MM.1S (cell line): ENCODE data around the gene PLXNB1.

Experiments used
- DNase-seq: peaks from one replicate; pipeline ENCODE4 v3.0.0-alpha.2; 2015
- H2AFZ ChIP-seq: fragments of 300-600 bp; sonication (generic); 2 replicates; pipeline ENCODE4 v1.6.0; 2016; ENCODE audit warnings: antibody characterized with exemption, low read length
- H3F3A ChIP-seq: fragments of 300-600 bp; sonication (generic); 2 replicates; pipeline ENCODE4 v1.6.1; 2016; ENCODE audit warnings: mild to moderate bottlenecking, antibody characterized with exemption, low read length, moderate library complexity, mixed read lengths; ENCODE audit not compliant: insufficient read depth
- H3K27ac ChIP-seq: fragments of 300-600 bp; sonication (generic); 2 replicates; pipeline ENCODE4 v1.5.1; 2016; ENCODE audit warnings: mild to moderate bottlenecking, low read length
- H3K27me3 ChIP-seq: fragments of 300-600 bp; sonication (generic); replicated peaks from 2 replicates; pipeline ENCODE4 v1.6.0; 2016; ENCODE audit warnings: low read length; ENCODE audit not compliant: insufficient read depth
- H3K36me3 ChIP-seq: fragments of 300-600 bp; sonication (generic); replicated peaks from 2 replicates; pipeline ENCODE4 v1.6.1; 2016; ENCODE audit warnings: mild to moderate bottlenecking, low read length, mixed read lengths; ENCODE audit not compliant: insufficient read depth
- H3K4me1 ChIP-seq: fragments of 300-600 bp; sonication (generic); 2 replicates; pipeline ENCODE4 v1.6.1; 2016; ENCODE audit warnings: low read length, mixed read lengths
- H3K4me2 ChIP-seq: fragments of 300-600 bp; sonication (generic); 2 replicates; pipeline ENCODE4 v1.6.0; 2016; ENCODE audit warnings: low read depth, low read length
- H3K4me3 ChIP-seq: fragments of 300-600 bp; sonication (generic); 2 replicates; pipeline ENCODE4 v1.5.1; 2016; ENCODE audit warnings: low read length, mixed read lengths
- H3K79me2 ChIP-seq: fragments of 300-600 bp; sonication (generic); 2 replicates; pipeline ENCODE4 v1.6.1; 2016; ENCODE audit warnings: mixed run types, low read length, mixed read lengths
- H3K9ac ChIP-seq: fragments of 300-600 bp; sonication (generic); 2 replicates; pipeline ENCODE4 v1.6.1; 2016; ENCODE audit warnings: low read length, mixed read lengths
- H3K9me2 ChIP-seq: fragments of 300-600 bp; sonication (generic); replicated peaks from 2 replicates; pipeline ENCODE4 v1.6.1; 2016; ENCODE audit warnings: mild to moderate bottlenecking, low read length, mixed read lengths; ENCODE audit not compliant: insufficient read depth
- H3K9me3 ChIP-seq: fragments of 300-600 bp; sonication (generic); replicated peaks from 2 replicates; pipeline ENCODE4 v1.6.1; 2016; ENCODE audit warnings: mild to moderate bottlenecking, low read length, mixed read lengths; ENCODE audit not compliant: insufficient read depth
- H4K20me1 ChIP-seq: fragments of 300-600 bp; sonication (generic); 2 replicates; pipeline ENCODE4 v1.6.1; 2016; ENCODE audit warnings: mild to moderate bottlenecking, low read length, moderate library complexity, mixed read lengths; ENCODE audit not compliant: insufficient read depth
- EZH2 ChIP-seq: fragments of 300-600 bp; sonication (generic); optimal IDR thresholded peaks from 2 replicates; pipeline ENCODE3; 2017; ENCODE audit warnings: low read depth, mild to moderate bottlenecking, antibody characterized with exemption, low read length, mixed read lengths
- EZH2phosphoT487 ChIP-seq: fragments of 300-600 bp; sonication (generic); IDR thresholded peaks from 2 replicates; pipeline ENCODE4 v1.6.1; 2018; ENCODE audit warnings: antibody characterized with exemption, low read length
- TF ChIP-seq, protein P1 (sequence below): fragments of 300-600 bp; sonication (generic); IDR thresholded peaks from 2 replicates; pipeline ENCODE4 v1.5.1; 2016; ENCODE audit warnings: antibody characterized with exemption, low read length, mixed read lengths

Gene PLXNB1

DNA sequence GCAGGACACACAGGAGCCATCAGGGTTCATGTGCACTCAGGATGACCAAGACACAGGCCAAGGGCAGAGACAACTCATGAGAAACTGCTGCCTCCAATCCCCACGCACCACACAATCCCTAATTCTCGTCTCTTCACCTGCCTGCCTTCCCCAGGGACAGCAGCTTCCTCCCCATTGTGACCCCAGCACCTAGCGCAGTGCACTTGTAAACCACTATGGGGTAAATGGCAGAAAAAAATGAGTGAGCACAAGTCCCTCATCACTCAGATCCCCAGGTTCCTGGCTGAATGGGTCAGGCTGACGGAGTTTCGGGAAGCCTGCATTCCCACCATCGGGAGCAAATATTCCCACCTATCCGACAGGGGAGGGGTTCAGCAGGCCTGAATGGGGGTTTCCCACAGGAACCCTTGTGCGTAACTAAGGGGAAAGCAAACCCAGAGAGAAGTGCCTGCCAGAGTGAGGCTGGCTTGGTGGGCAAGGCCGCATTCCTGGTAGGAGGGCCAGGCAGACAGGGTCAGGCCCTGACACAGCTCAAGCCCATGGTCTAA is 18.8 kb downstream of the PLXNB1 start:
- Histone ChIP-seq H3K9me3 (no peaks in the 10 kb centered on the region), H2AFZ (no peak overlapping the region), H3K4me1 (no peaks in the 10 kb centered on the region), H3F3A (no peaks in the 10 kb centered on the region), H3K79me2 (no peaks in the 10 kb centered on the region), H3K27me3 (peaks cover 19% of the 10 kb centered on the region), H4K20me1 (no peaks in the 10 kb centered on the region), H3K9me2 (no peaks in the 10 kb centered on the region), H3K27ac (no peak overlapping the region), H3K4me3 (no peak overlapping the region), H3K36me3 (no peaks in the 10 kb centered on the region), H3K4me2 (no peak overlapping the region), H3K9ac (no peak overlapping the region)
- TF ChIP-seq EZH2phosphoT487, result no peak
- TF ChIP-seq EZH2, result no peak
- TF ChIP-seq, protein P1, sequence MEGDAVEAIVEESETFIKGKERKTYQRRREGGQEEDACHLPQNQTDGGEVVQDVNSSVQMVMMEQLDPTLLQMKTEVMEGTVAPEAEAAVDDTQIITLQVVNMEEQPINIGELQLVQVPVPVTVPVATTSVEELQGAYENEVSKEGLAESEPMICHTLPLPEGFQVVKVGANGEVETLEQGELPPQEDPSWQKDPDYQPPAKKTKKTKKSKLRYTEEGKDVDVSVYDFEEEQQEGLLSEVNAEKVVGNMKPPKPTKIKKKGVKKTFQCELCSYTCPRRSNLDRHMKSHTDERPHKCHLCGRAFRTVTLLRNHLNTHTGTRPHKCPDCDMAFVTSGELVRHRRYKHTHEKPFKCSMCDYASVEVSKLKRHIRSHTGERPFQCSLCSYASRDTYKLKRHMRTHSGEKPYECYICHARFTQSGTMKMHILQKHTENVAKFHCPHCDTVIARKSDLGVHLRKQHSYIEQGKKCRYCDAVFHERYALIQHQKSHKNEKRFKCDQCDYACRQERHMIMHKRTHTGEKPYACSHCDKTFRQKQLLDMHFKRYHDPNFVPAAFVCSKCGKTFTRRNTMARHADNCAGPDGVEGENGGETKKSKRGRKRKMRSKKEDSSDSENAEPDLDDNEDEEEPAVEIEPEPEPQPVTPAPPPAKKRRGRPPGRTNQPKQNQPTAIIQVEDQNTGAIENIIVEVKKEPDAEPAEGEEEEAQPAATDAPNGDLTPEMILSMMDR, result no peak
- DNase-seq, result no peak

DNA sequence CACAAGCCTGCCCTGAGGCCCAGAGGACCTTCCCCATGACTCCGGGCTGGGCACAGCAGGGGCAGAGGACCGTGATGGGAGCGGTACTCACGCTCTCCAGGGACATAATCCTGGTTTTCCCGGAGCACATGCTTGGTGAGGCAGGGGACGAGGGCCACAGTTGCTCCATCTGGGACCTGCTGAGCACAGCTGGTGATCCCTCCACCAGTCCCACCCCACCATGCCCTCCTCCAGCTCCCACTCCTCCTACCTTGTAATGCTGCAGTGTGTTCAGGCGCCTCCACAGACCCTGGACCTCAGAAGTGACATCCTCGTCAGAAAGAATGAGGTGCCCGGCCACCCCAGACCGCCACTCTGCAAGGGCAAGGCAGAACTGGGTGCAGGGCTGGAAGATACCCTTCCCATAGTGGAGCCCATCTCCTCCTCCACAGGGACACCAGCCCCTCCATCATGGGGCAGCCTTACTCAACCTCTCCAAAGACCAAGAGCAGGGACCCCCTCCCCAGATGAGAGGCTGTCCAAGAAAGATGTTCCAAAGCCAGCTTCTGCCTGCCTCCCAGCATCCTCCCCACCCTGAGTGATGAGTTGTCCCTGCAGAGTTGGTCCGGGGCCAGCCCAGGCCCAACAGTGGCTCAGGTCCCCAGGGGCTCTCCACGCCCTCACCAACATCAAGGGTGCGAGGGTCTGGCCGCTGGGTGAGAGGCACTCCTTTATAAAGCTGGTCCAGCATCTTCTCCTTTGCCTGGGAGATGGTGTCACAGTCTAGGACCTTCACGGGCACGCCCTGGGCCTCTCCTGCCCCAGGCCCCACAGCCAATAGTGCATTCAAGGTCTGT is 19.5 kb downstream of the PLXNB1 start:
- Histone ChIP-seq H3K36me3 (no peaks in the 10 kb centered on the region), H3K9me3 (no peaks in the 10 kb centered on the region), H3K27me3 (peaks cover 15% of the 10 kb centered on the region; the same call in 1 of the 2 replicates), H3K27ac (no peak overlapping the region), H2AFZ (no peak overlapping the region), H3K9ac (no peak overlapping the region), H4K20me1 (no peaks in the 10 kb centered on the region), H3K4me3 (no peak overlapping the region), H3K9me2 (no peaks in the 10 kb centered on the region), H3K79me2 (no peaks in the 10 kb centered on the region), H3K4me1 (no peaks in the 10 kb centered on the region), H3K4me2 (no peak overlapping the region), H3F3A (no peaks in the 10 kb centered on the region)
- no peak for TF ChIP-seq EZH2phosphoT487
- TF ChIP-seq EZH2, result no peak
- no peak for DNase-seq

DNA sequence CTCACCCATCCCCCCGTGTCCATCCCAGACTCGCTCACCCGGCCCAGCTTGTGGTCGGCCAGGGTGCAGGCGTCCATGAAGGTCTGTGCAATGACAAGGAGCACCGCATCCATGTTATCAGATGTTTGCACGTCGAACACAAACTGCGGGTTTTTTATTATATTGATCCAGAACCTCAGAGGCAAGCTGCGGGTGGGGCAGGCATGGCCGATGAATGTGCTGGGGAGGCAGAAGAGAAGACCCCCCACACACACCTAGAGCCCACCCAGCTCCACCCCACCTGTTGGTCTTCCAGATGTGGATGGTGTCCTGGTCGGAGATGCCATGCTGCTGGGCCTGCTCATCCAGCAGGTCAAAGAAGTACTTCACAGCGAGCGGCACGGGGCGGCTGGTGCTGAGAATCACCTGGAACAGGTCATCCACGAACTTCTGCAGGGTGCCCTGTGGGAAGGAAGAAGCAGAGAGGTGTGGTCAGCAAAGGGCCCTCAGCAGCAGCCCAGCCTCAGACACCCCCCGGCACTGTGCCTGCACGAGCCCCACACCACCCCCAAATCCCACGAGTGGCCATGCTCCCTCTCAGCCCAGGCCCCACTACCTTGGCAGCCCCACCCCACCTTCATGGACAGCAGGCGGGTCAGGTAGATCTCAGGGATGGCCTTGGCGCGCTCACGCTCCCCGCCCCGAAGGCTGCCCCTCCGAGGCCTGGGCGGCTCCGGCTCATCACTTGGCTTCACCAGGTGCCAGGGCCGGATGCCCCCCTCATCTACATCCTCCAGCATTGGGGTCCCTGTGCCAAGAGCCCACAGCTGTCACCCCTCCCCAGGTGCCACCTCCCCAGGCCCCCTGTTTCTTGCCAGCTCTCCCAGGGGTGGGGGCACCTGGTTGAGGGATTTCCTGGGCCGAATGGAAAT is 20.3 kb downstream of the PLXNB1 start:
- TF ChIP-seq EZH2phosphoT487 (no peak), EZH2 (no peak)
- TF ChIP-seq, protein P1, result no peak
- no peaks in the 10 kb centered on the region for H3K9me2 ChIP-seq
- no peak overlapping the region for H2AFZ ChIP-seq
- H3K4me3 ChIP-seq, result no peak overlapping the region
- H3K9me3 ChIP-seq, result no peaks in the 10 kb centered on the region
- H3K4me2 ChIP-seq, result no peak overlapping the region
- no peaks in the 10 kb centered on the region for H3K36me3 ChIP-seq
- no peaks in the 10 kb centered on the region for H3K4me1 ChIP-seq
- no peak overlapping the region for H3K9ac ChIP-seq
- no peak for DNase-seq
- no peaks in the 10 kb centered on the region for H3F3A ChIP-seq
- H3K79me2 ChIP-seq, result no peaks in the 10 kb centered on the region
- H3K27me3 ChIP-seq, result peaks cover 15% of the 10 kb centered on the region; the same call in 1 of the 2 replicates
- no peaks in the 10 kb centered on the region for H4K20me1 ChIP-seq
- no peak overlapping the region for H3K27ac ChIP-seq
